HepG2 (cell line): ENCODE results near the gene BTAF1. TPM values are rescaled to one million over a fixed set of nuclear protein-coding genes. Genes with fewer than 3 reads are reported as not detected.

ENCODE experiments used
- FOSL2 ChIP-seq: sonication (generic); formaldehyde crosslinking; IDR thresholded peaks from 2 replicates; pipeline ENCODE4 v1.4.0; 2020; ENCODE audit warnings: missing genetic modification reagents
- GABPB1 ChIP-seq: IDR thresholded peaks from 2 replicates; pipeline ENCODE4 v1.6.1; 2016; ENCODE audit warnings: mild to moderate bottlenecking, missing genetic modification reagents, moderate library complexity, missing compliant biosample characterization
- KDM2A ChIP-seq: sonication (generic); formaldehyde crosslinking; IDR thresholded peaks from 2 replicates; pipeline ENCODE4 v1.4.0; 2020; ENCODE audit warnings: low read depth, missing genetic modification reagents, borderline replicate concordance
- ZNF124 ChIP-seq: sonication (generic); formaldehyde crosslinking; IDR thresholded peaks from 2 replicates; pipeline ENCODE4 v1.4.0; 2020; ENCODE audit warnings: missing genetic modification reagents
- ZNF263 ChIP-seq: sonication (generic); formaldehyde crosslinking; IDR thresholded peaks from 2 replicates; pipeline ENCODE4 v1.4.0; 2020; ENCODE audit warnings: missing genetic modification reagents
- ZNF484 ChIP-seq: sonication (generic); formaldehyde crosslinking; IDR thresholded peaks from 2 replicates; pipeline ENCODE4 v1.5.1; 2020; ENCODE audit warnings: mild to moderate bottlenecking, low read depth, missing genetic modification reagents, borderline replicate concordance
- ZNF678 ChIP-seq: sonication (generic); formaldehyde crosslinking; IDR thresholded peaks from 2 replicates; pipeline ENCODE4 v1.4.0; 2020; ENCODE audit warnings: mild to moderate bottlenecking, missing genetic modification reagents
- polyA plus RNA-seq, 8 experiments: library from polyadenylated mRNA; depleted of rRNA in 3 of 8; stranded (reverse) in 7 of 8; unstranded in 1 of 8; fragments of >200 nt; fragmentation: Illumina TruSeq in 4 of 8; extraction: Trizol in 4 of 8; gene quantifications; 2 replicates each; pipeline versions ENCODE4 v1.2.1 to v1.2.3, GENCODE V29; 2011 to 2016; ENCODE audit warnings: low read depth in 4 of 8, missing spikeins in 1 of 8, mixed read lengths in 1 of 8; ENCODE audit not compliant: insufficient read depth in 1 of 8
- total RNA-seq, 5 experiments: library from RNA; depleted of rRNA; stranded (reverse); fragments of >200 nt; fragmentation: Illumina TruSeq; extraction: Trizol; gene quantifications; 2 replicates each; pipeline ENCODE4 v1.2.3, GENCODE V29; 2016; ENCODE audit warnings: low read depth in 1 of 5
- TF ChIP-seq, protein P1 (sequence below): sonication (generic); formaldehyde crosslinking; IDR thresholded peaks from 2 replicates; pipeline ENCODE4 v1.5.0; 2020; ENCODE audit warnings: missing genetic modification reagents
- TF ChIP-seq, protein P2 (sequence below): sonication (generic); formaldehyde crosslinking; IDR thresholded peaks from 2 replicates; pipeline ENCODE4 v1.4.0; 2020; ENCODE audit warnings: missing genetic modification reagents
- TF ChIP-seq, protein P3 (sequence below): sonication (generic); formaldehyde crosslinking; IDR thresholded peaks from one replicate; pipeline ENCODE4 v1.5.1; 2020; ENCODE audit warnings: mild to moderate bottlenecking, missing genetic modification reagents; ENCODE audit errors: not compliant biosample characterization

The BTAF1 gene
- total and polyA plus RNA-seq, 2 of the 13 experiments (the other 11 are each of a cell fraction or from before 2014, with no cell fraction given) = 38.6 to 54.1 TPM

DNA sequence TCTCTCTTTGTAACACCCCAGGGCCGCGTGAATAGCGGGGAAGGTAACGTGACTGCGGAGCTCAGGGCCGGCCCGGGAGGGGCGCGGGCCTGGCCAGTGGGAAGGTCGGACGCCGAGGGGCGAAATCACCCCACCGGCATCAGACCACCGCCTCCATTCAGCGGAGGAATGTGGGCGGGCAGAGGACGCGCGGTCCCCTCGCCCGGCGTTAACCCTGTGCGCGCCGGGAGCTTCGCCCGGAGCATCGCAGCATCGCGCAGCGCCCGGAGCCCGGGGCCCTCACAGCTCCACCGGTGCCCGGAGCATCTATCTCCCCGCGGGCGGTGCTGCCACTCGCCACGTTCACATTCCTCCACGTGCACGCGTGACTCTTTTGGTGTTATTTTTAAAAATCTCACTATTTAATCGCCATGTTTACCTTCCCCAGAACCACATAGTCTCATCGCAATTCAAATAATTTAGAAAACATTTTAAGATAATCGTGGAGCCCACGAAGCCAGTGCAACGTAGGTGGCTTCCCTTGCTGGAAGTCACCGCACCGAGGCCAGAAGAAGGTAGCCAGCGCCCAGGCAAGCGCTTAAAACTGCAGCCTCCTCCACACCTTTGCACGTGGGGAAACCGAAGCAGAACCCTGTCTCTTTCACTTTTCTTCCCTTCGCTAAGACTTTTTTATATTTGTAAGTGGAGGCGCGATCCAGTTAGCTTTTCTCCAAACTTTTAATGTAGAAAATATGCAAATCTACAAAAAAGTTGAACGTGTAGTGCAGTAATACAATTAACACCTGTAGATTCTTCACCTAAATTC is 36.1 kb upstream of the BTAF1 start (continued):
- TF ChIP-seq, protein P1, sequence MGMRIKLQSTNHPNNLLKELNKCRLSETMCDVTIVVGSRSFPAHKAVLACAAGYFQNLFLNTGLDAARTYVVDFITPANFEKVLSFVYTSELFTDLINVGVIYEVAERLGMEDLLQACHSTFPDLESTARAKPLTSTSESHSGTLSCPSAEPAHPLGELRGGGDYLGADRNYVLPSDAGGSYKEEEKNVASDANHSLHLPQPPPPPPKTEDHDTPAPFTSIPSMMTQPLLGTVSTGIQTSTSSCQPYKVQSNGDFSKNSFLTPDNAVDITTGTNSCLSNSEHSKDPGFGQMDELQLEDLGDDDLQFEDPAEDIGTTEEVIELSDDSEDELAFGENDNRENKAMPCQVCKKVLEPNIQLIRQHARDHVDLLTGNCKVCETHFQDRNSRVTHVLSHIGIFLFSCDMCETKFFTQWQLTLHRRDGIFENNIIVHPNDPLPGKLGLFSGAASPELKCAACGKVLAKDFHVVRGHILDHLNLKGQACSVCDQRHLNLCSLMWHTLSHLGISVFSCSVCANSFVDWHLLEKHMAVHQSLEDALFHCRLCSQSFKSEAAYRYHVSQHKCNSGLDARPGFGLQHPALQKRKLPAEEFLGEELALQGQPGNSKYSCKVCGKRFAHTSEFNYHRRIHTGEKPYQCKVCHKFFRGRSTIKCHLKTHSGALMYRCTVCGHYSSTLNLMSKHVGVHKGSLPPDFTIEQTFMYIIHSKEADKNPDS (CRISPR knock-in tag) = 0 out of 2 replicates have a peak, but pooled peaks have one; percentile 56
- TF ChIP-seq ZNF263 (CRISPR knock-in tag) = 0 out of 2 replicates have a peak, but pooled peaks have one; percentile 24
- no peak for TF ChIP-seq FOSL2
- 0 out of 2 replicates have a peak, but pooled peaks have one; percentile 40 for TF ChIP-seq ZNF484 (CRISPR knock-in tag)
- 0 out of 2 replicates have a peak, but pooled peaks have one; percentile 43 for TF ChIP-seq ZNF124
- TF ChIP-seq KDM2A = peak; percentile 80
- TF ChIP-seq, protein P2, sequence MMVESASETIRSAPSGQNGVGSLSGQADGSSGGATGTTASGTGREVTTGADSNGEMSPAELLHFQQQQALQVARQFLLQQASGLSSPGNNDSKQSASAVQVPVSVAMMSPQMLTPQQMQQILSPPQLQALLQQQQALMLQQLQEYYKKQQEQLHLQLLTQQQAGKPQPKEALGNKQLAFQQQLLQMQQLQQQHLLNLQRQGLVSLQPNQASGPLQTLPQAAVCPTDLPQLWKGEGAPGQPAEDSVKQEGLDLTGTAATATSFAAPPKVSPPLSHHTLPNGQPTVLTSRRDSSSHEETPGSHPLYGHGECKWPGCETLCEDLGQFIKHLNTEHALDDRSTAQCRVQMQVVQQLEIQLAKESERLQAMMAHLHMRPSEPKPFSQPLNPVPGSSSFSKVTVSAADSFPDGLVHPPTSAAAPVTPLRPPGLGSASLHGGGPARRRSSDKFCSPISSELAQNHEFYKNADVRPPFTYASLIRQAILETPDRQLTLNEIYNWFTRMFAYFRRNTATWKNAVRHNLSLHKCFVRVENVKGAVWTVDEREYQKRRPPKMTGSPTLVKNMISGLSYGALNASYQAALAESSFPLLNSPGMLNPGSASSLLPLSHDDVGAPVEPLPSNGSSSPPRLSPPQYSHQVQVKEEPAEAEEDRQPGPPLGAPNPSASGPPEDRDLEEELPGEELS (CRISPR knock-in tag) = 0 out of 2 replicates have a peak, but pooled peaks have one; percentile 28
- TF ChIP-seq GABPB1 (CRISPR knock-in tag) = peak; percentile 57; the same call in 1 of the 2 replicates
- TF ChIP-seq, protein P3, sequence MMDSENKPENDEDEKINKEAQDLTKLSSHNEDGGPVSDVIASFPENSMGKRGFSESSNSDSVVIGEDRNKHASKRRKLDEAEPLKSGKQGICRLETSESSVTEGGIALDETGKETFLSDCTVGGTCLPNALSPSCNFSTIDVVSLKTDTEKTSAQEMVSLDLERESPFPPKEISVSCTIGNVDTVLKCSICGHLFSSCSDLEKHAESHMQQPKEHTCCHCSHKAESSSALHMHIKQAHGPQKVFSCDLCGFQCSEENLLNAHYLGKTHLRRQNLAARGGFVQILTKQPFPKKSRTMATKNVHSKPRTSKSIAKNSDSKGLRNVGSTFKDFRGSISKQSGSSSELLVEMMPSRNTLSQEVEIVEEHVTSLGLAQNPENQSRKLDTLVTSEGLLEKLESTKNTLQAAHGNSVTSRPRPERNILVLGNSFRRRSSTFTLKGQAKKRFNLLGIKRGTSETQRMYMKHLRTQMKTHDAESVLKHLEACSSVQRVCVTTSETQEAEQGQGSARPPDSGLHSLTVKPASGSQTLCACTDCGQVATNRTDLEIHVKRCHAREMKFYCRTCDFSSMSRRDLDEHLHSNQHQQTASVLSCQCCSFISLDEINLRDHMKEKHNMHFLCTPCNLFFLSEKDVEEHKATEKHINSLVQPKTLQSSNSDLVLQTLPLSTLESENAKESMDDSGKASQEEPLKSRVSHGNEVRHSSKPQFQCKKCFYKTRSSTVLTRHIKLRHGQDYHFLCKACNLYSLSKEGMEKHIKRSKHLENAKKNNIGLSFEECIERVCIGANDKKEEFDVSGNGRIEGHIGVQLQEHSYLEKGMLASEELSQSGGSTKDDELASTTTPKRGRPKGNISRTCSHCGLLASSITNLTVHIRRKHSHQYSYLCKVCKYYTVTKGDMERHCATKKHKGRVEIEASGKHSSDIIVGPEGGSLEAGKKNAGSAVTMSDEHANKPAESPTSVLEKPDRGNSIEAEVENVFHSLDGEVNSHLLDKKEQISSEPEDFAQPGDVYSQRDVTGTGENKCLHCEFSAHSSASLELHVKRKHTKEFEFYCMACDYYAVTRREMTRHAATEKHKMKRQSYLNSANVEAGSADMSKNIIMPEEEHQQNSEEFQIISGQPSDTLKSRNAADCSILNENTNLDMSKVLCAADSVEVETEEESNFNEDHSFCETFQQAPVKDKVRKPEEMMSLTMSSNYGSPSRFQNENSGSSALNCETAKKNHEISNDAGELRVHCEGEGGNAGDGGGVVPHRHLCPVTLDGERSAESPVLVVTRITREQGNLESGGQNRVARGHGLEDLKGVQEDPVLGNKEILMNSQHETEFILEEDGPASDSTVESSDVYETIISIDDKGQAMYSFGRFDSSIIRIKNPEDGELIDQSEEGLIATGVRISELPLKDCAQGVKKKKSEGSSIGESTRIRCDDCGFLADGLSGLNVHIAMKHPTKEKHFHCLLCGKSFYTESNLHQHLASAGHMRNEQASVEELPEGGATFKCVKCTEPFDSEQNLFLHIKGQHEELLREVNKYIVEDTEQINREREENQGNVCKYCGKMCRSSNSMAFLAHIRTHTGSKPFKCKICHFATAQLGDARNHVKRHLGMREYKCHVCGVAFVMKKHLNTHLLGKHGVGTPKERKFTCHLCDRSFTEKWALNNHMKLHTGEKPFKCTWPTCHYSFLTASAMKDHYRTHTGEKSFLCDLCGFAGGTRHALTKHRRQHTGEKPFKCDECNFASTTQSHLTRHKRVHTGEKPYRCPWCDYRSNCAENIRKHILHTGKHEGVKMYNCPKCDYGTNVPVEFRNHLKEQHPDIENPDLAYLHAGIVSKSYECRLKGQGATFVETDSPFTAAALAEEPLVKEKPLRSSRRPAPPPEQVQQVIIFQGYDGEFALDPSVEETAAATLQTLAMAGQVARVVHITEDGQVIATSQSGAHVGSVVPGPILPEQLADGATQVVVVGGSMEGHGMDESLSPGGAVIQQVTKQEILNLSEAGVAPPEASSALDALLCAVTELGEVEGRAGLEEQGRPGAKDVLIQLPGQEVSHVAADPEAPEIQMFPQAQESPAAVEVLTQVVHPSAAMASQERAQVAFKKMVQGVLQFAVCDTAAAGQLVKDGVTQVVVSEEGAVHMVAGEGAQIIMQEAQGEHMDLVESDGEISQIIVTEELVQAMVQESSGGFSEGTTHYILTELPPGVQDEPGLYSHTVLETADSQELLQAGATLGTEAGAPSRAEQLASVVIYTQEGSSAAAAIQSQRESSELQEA (CRISPR knock-in tag) = peak; percentile 27
- TF ChIP-seq ZNF678 (CRISPR knock-in tag) = no peak
